Skeletal muscle tissue (tissue), 4 donors: ENCODE measurements around the gene ZFP36L1. TPM values are rescaled to one million over a fixed set of nuclear protein-coding genes. Genes with fewer than 3 reads are reported as not detected.

Source experiments
- H3K27ac ChIP-seq: one replicate; pipeline ENCODE4 v1.7.0; 2013; ENCODE audit warnings: mild to moderate bottlenecking, low read depth, low read length, inconsistent platforms
- H3K27me3 ChIP-seq, 3 donors: one replicate each; pipeline ENCODE4 v1.7.0; 2013; ENCODE audit warnings: low read length in 3 of 3; ENCODE audit not compliant: control insufficient read depth in 3 of 3, insufficient read depth in 3 of 3
- H3K36me3 ChIP-seq, 3 donors: one replicate each; pipeline ENCODE4 v1.7.0; 2013; ENCODE audit warnings: low read length in 3 of 3; ENCODE audit not compliant: control insufficient read depth in 3 of 3, insufficient read depth in 3 of 3
- H3K4me1 ChIP-seq, 3 donors: one replicate each; pipeline ENCODE4 v1.7.0; 2013; ENCODE audit warnings: low read length in 3 of 3, mild to moderate bottlenecking in 3 of 3; ENCODE audit not compliant: control insufficient read depth in 3 of 3, insufficient read depth in 3 of 3
- H3K4me3 ChIP-seq, 3 donors: one replicate each; pipeline ENCODE4 v1.7.0; 2013; ENCODE audit warnings: low read length in 3 of 3
- H3K9ac ChIP-seq, 3 donors: one replicate each; pipeline ENCODE4 v1.7.0; 2013; ENCODE audit warnings: low read length in 3 of 3, mild to moderate bottlenecking in 3 of 3, moderate library complexity in 2 of 3, low read depth in 1 of 3
- H3K9me3 ChIP-seq, 3 donors: one replicate each; pipeline ENCODE4 v1.7.0; 2013; ENCODE audit warnings: low read length in 3 of 3; ENCODE audit not compliant: control insufficient read depth in 3 of 3
- total RNA-seq: library from RNA; depleted of rRNA; stranded (reverse); fragments of >200 nt; gene quantifications from one replicate; pipeline ENCODE4 v1.2.3, GENCODE V29; 2014
- donor health status: Osteomylitis.

ZFP36L1 gene
- total RNA-seq, 1 donor from 2014 or later = 27.7 TPM

DNA sequence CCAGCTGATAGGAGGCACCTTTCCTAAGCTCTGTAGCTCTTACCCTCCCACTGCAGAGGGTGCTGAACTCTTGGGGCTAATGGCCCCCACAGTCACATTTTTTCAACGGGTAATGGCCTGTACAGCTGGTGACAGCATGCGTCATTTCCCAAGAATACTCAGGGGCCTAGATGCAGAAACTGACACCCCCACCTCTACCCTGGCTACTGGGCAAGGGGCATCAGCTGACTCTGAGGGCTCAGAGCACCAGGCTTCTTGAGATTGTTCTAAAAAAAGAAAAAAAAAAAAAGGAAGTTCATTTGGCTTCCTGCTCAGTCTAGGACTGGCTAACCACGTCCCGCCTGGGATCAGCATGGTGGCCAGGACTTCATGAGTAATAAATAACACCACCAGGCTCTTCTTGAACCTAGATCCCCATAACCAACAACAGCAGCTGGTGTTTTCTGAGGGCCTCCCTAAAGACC lies 35.2 kb downstream of the ZFP36L1 start:
- Histone ChIP-seq H3K27me3 (no peaks in the 10 kb centered on the region), H3K4me1 (peaks cover 26 to 31% (median 31%) of the 10 kb centered on the region in 3 donors), H3K36me3 (no peaks in the 10 kb centered on the region), H3K9ac (no peak overlapping the region), H3K4me3 (no peak overlapping the region), H3K27ac (peak overlapping the region; percentile 51), H3K9me3 (no peaks in the 10 kb centered on the region)

DNA sequence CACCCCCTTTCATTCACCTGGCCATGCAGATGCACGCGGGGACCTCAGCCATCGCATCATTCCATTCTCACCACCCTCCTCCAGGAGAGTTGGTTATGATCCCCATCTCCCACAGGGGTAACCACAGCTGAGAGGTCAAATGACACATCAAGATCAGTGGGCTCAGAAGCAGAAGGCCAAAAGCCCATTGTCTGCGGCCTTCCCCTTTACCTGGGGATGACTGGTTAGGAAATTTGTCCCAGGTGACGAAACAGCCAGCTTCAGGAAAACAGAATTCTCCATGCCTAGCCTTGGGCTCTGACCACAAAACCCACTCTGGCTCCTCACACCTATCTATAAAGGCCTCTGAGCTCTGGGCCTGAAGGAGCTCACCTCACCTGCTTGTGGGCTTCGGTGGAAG lies 36.1 kb downstream of the ZFP36L1 start:
- no peak overlapping the region for H3K4me3 ChIP-seq
- no peak overlapping the region for H3K9ac ChIP-seq
- no peak overlapping the region for H3K27ac ChIP-seq
- peaks cover 23 to 32% (median 24%) of the 10 kb centered on the region in 3 donors for H3K4me1 ChIP-seq
- H3K27me3 ChIP-seq = no peaks in the 10 kb centered on the region
- H3K9me3 ChIP-seq = no peaks in the 10 kb centered on the region
- H3K36me3 ChIP-seq = no peaks in the 10 kb centered on the region

DNA sequence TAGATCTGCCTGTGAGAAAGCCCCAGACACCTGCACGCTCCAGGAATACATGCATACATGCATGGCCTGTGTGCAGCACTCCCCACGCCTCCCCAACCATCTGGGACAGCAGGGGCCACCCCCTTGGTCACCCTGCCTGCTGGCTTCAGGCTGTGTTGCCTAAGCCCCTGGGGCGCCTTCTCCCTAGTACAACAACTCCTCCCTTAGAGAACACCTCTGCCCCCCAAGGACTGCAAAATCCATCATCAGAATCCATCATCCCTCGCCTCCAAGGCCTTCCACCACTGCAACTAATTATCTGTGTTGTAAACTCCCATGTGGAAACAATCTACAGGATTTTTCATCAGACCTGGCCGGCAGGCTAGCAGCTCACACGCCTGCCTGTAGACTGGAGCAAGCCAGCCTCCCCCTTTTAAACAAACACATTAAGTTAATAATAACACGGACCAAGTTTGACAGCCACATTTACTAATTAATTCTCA lies 36.8 kb downstream of the ZFP36L1 start:
- no peaks in the 10 kb centered on the region for H3K9me3 ChIP-seq
- no peak overlapping the region for H3K27ac ChIP-seq
- peaks cover 23 to 32% (median 24%) of the 10 kb centered on the region in 3 donors for H3K4me1 ChIP-seq
- no peaks in the 10 kb centered on the region for H3K36me3 ChIP-seq
- no peak overlapping the region for H3K4me3 ChIP-seq
- H3K9ac ChIP-seq = no peak overlapping the region
- H3K27me3 ChIP-seq = no peaks in the 10 kb centered on the region

DNA sequence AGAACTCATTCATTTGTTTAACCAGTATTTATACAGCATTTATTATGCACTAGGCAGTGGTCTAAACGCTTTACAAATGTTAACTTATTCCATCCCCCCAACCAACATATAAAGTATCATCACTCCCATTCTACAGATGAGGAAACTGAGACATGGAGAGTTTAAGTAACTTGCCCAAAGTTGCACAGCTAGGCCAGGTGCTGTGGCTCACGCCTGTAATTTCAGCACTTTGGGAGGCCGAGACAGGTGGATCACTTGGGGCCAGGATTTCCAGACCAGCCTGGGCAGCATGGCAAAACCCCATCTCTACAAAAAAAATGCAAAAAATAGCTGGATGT lies 37.9 kb downstream of the ZFP36L1 start:
- H3K9me3 ChIP-seq = no peaks in the 10 kb centered on the region
- peaks cover 23 to 32% (median 24%) of the 10 kb centered on the region in 3 donors for H3K4me1 ChIP-seq
- H3K36me3 ChIP-seq = no peaks in the 10 kb centered on the region
- no peak overlapping the region for H3K4me3 ChIP-seq
- no peaks in the 10 kb centered on the region for H3K27me3 ChIP-seq
- H3K9ac ChIP-seq = no peak overlapping the region
- H3K27ac ChIP-seq = no peak overlapping the region

DNA sequence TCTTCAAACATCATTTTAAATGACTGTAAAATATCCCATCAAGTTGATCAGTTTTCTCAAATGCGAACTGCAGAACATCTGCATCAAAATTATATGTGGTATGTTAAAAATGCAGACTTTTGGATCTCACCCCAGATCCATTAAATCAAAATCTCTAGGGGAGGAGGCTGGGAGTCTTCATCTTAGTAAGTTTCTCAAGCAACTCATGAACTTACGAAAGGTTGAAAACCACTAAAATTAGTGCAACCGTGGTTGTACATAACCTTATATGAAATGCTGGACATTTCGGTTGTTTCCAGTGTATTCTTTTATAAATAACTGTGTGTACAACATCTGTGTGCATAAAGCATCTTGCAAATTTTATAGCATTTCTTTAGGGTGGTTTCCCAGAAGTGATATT lies 39.2 kb downstream of the ZFP36L1 start:
- Histone ChIP-seq H3K9ac (no peak overlapping the region), H3K27ac (no peak overlapping the region), H3K9me3 (no peaks in the 10 kb centered on the region), H3K36me3 (no peaks in the 10 kb centered on the region), H3K4me3 (no peak overlapping the region), H3K4me1 (peaks cover 23 to 29% (median 24%) of the 10 kb centered on the region in 3 donors), H3K27me3 (no peaks in the 10 kb centered on the region)

DNA sequence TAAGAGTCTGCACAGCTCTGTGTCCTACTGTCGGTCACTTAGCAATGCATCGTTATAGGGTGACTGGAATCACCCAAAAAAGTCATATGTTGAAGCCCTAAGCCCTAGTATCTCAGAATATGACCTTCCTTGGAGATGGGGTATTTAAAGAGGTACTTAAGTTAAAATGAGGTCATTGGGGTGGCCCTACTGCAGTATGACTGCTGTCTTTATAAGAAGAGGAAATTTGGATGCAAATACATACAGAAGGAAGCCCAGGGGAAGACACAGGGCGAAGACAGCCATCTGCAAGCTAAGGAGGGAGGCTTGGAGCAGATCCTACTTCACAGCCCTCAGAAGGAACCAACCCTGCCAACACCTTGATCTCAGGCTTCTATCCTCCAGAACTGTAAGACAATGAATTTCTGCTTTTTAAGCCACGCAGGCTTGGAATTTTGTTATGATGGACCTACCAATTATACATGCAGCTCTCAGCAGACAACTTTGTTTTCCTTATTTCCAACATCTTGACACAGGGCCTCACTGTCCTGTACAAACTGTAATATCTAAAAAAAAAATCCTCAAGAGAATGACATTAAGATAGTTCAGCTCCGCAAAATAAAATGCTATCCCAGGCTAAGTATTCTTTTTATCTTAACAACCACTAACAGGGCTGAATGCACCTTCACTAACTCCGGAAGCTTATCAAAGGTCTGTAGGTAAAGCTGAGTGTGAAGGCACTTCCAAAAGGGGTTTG lies 40.4 kb downstream of the ZFP36L1 start:
- Histone ChIP-seq H3K4me1 (peaks cover 11 to 17% (median 15%) of the 10 kb centered on the region in 3 donors), H3K27me3 (no peaks in the 10 kb centered on the region), H3K9ac (no peak overlapping the region), H3K4me3 (no peak overlapping the region), H3K36me3 (no peaks in the 10 kb centered on the region), H3K27ac (no peak overlapping the region), H3K9me3 (no peaks in the 10 kb centered on the region)

DNA sequence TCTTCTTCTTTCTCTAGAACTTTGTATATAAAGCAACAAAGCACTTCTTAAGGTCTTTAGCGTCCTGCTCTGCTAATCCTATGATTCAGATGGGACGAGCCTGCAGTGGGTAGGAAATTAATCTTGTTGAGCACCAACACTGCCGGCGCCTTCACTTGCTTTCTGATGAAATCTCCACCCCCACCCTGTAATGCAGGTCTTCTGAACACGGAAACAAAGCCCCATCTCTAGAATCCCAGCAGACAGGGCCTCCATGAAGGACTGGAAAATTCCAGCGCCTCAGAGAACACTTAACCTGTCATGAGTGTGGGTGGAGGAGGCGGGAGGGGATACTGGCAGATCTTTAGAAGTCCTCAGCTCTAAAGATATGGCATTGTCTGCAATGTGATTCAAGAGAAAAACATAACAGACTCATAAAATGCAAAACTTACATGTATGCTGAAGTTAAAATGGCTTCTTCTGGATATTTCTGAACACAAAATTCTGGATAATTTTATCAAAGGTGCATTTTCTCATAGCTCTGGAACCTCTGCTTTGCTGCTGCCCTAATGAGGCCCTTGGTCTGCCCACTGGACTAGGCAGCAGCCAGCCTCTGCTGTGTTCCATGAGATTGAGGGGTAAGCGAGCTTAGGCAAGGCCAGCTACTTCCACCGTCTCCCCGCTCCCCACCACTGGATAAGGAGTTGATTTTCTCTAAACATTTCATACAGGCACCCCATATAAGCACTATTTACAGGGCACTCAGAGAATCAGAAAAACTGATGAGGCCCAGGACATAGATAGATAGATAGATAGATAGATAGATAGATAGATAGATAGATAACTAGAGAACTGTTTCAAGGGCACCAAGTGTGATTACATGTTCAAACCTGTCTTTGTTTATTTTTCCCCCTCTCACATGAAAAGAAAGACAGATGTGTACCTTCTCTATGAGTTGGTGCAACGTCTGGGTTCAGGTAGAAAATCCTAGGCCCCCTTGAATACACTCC lies 43.1 kb downstream of the ZFP36L1 start:
- no peaks in the 10 kb centered on the region for H3K27me3 ChIP-seq
- no peaks in the 10 kb centered on the region for H3K36me3 ChIP-seq
- peaks cover 2 to 6% (median 3%) of the 10 kb centered on the region in 3 donors for H3K4me1 ChIP-seq
- no peak overlapping the region for H3K4me3 ChIP-seq
- no peaks in the 10 kb centered on the region for H3K9me3 ChIP-seq
- H3K9ac ChIP-seq = no peak overlapping the region
- no peak overlapping the region for H3K27ac ChIP-seq

DNA sequence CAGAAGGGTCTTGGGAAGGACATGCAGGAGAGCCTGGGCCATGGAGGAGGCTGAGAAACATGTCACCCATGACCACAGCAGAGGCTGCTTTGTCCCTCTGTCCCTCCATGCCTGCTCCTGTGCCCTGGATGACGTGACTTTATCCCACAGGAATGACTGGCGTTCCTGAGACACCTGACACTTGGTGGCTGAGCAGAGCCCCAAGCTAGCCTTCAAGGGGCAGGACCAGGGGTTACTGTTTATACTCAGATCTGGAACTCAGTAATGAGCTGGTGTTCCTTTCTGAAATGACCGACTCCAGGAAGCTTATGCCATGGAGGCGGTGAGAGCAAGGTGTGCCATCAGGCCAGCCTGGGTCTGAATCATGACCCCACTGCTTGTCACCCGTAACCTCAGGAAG lies 44.2 kb downstream of the ZFP36L1 start:
- Histone ChIP-seq H3K36me3 (no peaks in the 10 kb centered on the region), H3K27ac (no peak overlapping the region), H3K4me3 (no peak overlapping the region), H3K27me3 (no peaks in the 10 kb centered on the region), H3K4me1 (peaks cover 0 to 4% (median 2%) of the 10 kb centered on the region in 3 donors), H3K9ac (no peak overlapping the region), H3K9me3 (no peaks in the 10 kb centered on the region)

DNA sequence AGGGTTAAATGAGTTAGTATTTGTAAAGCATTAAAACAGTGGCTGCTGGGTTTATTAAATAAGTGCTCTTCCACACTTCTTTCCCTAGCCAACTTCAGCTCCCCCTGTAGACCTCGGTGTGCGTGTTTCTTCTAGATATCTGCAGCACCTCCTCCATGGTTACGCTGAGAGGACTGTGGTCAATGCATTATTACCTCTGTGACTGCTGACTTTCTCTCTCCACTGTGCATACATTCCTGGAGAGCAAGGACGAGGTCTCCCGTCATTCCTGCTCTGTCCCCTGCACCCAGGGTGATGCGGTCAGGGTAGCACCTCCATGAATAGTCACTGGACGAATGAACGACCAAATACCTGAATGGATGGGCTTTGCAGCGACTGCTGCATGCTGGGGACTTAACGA lies 44.6 kb downstream of the ZFP36L1 start:
- H3K9ac ChIP-seq = no peak overlapping the region
- H3K9me3 ChIP-seq = no peaks in the 10 kb centered on the region
- no peak overlapping the region for H3K27ac ChIP-seq
- no peaks in the 10 kb centered on the region for H3K36me3 ChIP-seq
- H3K4me3 ChIP-seq = no peak overlapping the region
- peaks cover 0 to 4% (median 2%) of the 10 kb centered on the region in 3 donors for H3K4me1 ChIP-seq
- H3K27me3 ChIP-seq = no peaks in the 10 kb centered on the region

DNA sequence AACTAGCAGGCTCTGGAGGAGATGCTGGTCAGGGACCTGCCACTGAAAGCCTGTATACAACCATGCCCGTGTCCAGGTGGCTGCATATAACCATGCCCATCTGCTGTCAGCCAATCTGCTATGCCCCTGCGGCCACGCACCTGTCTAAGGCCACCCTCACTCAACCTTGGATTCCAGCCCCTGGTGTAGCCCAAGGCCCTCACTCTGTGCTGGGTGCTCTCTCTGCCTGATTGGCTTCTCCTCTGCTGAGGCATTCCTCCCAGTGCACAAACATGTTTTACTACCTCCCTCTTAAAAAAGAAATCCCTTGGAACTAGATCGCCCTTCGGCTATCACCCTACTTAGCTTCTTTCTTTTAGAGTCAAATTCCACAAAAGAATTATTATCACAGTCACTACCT lies 45.5 kb downstream of the ZFP36L1 start:
- H3K4me1 ChIP-seq = peaks cover 0 to 3% (median 2%) of the 10 kb centered on the region in 3 donors
- no peaks in the 10 kb centered on the region for H3K9me3 ChIP-seq
- no peak overlapping the region for H3K27ac ChIP-seq
- H3K4me3 ChIP-seq = no peak overlapping the region
- H3K9ac ChIP-seq = no peak overlapping the region
- no peaks in the 10 kb centered on the region for H3K36me3 ChIP-seq
- no peaks in the 10 kb centered on the region for H3K27me3 ChIP-seq
